ENCODE results near the gene CLIC3. TPM values are rescaled to one million over a fixed set of nuclear protein-coding genes. Genes with fewer than 3 reads are reported as not detected.

Gene CLIC3
- total and polyA plus RNA-seq, 12 donors, result 0.22 to 6.4 (median 0.93) TPM; not detected in 3

DNA sequence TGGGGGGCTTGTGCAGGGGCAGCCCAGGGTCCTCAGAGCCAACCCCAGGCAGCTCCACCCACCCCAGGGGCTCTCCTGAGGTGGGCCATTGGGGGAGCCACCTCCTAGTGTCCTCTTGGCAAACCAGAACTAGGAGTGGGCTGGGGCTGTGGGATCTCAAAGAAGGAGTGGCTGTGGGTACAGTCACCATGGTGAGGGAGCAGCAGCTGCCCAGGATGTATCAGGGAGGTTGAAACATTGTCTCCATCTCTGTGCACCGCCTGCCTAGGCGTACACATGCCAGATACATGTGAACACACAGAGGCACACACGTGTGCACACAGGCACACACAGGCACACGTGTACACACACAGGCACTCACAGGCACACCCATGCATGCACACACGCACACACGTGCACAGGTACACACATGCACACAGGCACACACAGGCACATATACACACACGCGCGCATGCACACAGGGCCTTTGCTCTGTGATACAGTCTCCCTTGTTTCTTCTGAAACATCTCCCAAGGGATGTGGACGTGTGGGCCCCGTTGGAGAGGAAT, 33.6 kb downstream of the CLIC3 start:
- H3K4me3 ChIP-seq, result no peak overlapping the region
- intact Hi-C loops (cut with DNase I), result no loop called here
- no peak for DNase-seq
- H3K27ac ChIP-seq, result no peak overlapping the region
- no peaks in the 10 kb centered on the region for H3K36me3 ChIP-seq (replicated peaks in 1 of 2)
- no peaks in the 10 kb centered on the region for H3K9me3 ChIP-seq (replicated peaks in 1 of 3)
- 79 to 92% (median 86%) methylated on average over 8 to 11 of the region's 11 CpGs for WGBS, 4 donors
- peaks cover 0 to 8% of the 10 kb centered on the region in 2 donors for H3K4me1 ChIP-seq (replicated peaks in 1 of 2)
- no peak for TF ChIP-seq POLR2A (IDR thresholded peaks at IDR 0.05)
- TF ChIP-seq, protein P1, sequence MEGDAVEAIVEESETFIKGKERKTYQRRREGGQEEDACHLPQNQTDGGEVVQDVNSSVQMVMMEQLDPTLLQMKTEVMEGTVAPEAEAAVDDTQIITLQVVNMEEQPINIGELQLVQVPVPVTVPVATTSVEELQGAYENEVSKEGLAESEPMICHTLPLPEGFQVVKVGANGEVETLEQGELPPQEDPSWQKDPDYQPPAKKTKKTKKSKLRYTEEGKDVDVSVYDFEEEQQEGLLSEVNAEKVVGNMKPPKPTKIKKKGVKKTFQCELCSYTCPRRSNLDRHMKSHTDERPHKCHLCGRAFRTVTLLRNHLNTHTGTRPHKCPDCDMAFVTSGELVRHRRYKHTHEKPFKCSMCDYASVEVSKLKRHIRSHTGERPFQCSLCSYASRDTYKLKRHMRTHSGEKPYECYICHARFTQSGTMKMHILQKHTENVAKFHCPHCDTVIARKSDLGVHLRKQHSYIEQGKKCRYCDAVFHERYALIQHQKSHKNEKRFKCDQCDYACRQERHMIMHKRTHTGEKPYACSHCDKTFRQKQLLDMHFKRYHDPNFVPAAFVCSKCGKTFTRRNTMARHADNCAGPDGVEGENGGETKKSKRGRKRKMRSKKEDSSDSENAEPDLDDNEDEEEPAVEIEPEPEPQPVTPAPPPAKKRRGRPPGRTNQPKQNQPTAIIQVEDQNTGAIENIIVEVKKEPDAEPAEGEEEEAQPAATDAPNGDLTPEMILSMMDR (IDR thresholded peaks at IDR 0.05), result no peak
- H3K27me3 ChIP-seq, result no peaks in the 10 kb centered on the region

DNA sequence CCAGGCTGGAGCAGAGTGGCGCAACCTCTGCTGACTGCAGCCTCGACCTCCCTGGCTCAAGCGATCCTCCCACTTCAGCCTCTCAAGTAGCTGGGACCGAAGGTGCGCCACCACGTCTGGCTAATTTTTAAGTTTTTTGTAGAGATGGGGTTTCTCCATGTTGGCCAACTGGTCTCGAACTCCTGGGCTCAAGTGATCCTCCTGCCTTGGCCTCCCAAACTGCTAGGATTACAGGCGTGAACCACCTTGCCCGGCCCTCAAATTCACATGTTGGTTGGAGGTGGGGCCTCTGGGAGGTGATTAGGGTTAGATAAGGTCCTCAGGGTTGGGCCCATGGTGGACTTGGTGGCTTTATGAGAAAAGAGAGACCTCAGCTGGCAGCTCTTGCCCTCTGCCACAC, 34.2 kb downstream of the CLIC3 start:
- no peaks in the 10 kb centered on the region for H3K36me3 ChIP-seq (replicated peaks in 1 of 2)
- H3K9me3 ChIP-seq (replicated peaks in 1 of 3), result no peaks in the 10 kb centered on the region
- 91 to 98% (median 95%) methylated on average over 9 of the region's 9 CpGs for WGBS, 4 donors

DNA sequence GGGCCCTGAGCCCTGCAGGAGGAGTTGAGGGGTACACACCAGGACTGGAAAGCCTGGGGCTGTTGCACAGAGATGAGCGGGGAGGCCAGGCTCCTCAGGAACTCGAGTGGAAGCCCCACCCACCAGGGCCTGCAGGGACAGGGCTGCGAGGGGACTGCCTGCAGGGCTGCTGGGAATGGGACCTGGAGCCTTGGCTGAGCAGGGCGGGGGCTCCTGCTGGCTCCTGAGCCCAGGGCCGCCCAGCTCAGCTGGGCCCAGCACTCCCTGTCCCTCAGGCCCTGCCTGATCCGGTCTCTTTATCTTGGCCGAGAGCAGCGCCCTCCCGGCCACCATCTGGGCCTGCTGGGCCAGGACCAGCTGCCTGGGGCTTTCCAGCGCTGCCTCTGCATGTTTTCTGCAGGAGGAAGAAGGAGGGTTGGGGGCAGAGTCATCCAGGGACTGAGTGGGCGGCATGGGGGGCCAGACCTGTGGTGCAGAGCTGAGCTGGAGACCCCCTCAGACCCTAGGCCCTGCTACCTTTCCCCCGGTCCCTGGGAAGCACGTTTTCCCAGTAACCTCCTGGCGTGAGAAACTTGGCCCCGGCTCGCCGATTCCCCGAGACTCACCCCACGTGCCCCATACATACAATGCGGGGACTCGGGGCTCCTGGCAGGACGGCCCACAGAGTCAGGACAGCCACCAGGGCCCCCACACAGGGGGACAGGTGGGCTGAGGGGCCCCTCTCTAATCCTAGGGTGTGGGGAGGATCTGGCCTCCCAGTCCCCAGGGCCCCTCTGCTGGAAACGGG, 34.9 kb downstream of the CLIC3 start:
- peak overlapping the region in 1 of 5 donors; percentile 65 for H3K27ac ChIP-seq
- no peak for DNase-seq
- H3K27me3 ChIP-seq, result no peaks in the 10 kb centered on the region
- no peaks in the 10 kb centered on the region for H3K36me3 ChIP-seq (replicated peaks in 1 of 2)
- intact Hi-C loops (cut with DNase I), result no loop called here
- H3K4me1 ChIP-seq (replicated peaks in 1 of 2), result peaks cover 0 to 7% of the 10 kb centered on the region in 2 donors
- 58 to 82% (median 72%) methylated on average over 15 to 23 of the region's 23 CpGs for WGBS, 4 donors
- H3K4me3 ChIP-seq, result no peak overlapping the region
- H3K9me3 ChIP-seq (replicated peaks in 1 of 3), result no peaks in the 10 kb centered on the region
- TF ChIP-seq, protein P1 (IDR thresholded peaks at IDR 0.05), result no peak
- no peak for TF ChIP-seq POLR2A (IDR thresholded peaks at IDR 0.05)

More for the DNA sequence above, 34.2 kb downstream of the CLIC3 start:
- DNase-seq, result no peak
- Histone ChIP-seq H3K4me3 (no peak overlapping the region), H3K4me1 (replicated peaks in 1 of 2) (peaks cover 0 to 8% of the 10 kb centered on the region in 2 donors), H3K27me3 (no peaks in the 10 kb centered on the region), H3K27ac (no peak overlapping the region)
- intact Hi-C loops (cut with DNase I), result no loop called here
- TF ChIP-seq, protein P1 (IDR thresholded peaks at IDR 0.05), result no peak
- no peak for TF ChIP-seq POLR2A (IDR thresholded peaks at IDR 0.05)

DNA sequence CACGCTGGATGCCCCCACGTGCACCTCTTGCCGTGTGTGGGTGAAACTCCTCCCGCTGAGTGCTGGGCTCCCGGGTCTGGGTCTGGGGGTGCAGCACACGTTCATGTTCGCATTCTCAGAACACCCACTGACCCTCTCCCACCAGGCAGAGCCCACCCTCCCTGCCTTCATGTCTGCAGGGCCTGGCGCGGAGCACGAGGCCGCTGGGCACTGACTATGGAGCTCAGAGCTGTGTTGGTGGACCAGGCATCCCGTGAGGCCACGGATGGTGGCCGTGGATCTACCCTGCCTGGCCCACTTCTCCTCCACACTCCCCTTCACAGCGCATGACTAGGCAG, 35.5 kb downstream of the CLIC3 start:
- WGBS, 4 donors, result 80 to 87% (median 84%) methylated on average over 10 to 15 of the region's 15 CpGs
- Histone ChIP-seq H3K36me3 (replicated peaks in 1 of 2) (no peaks in the 10 kb centered on the region), H3K27me3 (no peaks in the 10 kb centered on the region), H3K9me3 (replicated peaks in 1 of 3) (no peaks in the 10 kb centered on the region), H3K4me3 (no peak overlapping the region), H3K4me1 (replicated peaks in 1 of 2) (peaks cover 0 to 2% of the 10 kb centered on the region in 2 donors), H3K27ac (peak overlapping the region in 1 of 5 donors; percentile 65)
- DNase-seq, result no peak
- intact Hi-C loops (cut with DNase I), result no loop called here
- TF ChIP-seq, protein P1 (IDR thresholded peaks at IDR 0.05), result no peak
- no peak for TF ChIP-seq POLR2A (IDR thresholded peaks at IDR 0.05)
